Neural progenitor cell (in vitro differentiated cells): ENCODE measurements around the gene ETV2.

ENCODE experiments used
- EZH2 ChIP-seq: fragments of 200-600 bp; sonication (generic); IDR thresholded peaks from 2 replicates; pipeline ENCODE4 v1.6.1; 2017; ENCODE audit warnings: antibody characterized with exemption, mild to moderate bottlenecking, moderate library complexity
- EZH2phosphoT487 ChIP-seq: fragments of 200-600 bp; sonication (generic); IDR thresholded peaks from 2 replicates; pipeline ENCODE4 v1.6.1; 2017; ENCODE audit warnings: antibody characterized with exemption
- TF ChIP-seq, protein P1 (sequence below): fragments of 200-600 bp; sonication (generic); IDR thresholded peaks from 2 replicates; pipeline ENCODE4 v1.5.1; 2017; ENCODE audit warnings: antibody characterized with exemption, mild to moderate bottlenecking

GRCh38 chr19:35648017-35648961 lies 6.7 kb downstream of the ETV2 start, which contains the start of gene COX6B1:
- TF ChIP-seq, protein P1, sequence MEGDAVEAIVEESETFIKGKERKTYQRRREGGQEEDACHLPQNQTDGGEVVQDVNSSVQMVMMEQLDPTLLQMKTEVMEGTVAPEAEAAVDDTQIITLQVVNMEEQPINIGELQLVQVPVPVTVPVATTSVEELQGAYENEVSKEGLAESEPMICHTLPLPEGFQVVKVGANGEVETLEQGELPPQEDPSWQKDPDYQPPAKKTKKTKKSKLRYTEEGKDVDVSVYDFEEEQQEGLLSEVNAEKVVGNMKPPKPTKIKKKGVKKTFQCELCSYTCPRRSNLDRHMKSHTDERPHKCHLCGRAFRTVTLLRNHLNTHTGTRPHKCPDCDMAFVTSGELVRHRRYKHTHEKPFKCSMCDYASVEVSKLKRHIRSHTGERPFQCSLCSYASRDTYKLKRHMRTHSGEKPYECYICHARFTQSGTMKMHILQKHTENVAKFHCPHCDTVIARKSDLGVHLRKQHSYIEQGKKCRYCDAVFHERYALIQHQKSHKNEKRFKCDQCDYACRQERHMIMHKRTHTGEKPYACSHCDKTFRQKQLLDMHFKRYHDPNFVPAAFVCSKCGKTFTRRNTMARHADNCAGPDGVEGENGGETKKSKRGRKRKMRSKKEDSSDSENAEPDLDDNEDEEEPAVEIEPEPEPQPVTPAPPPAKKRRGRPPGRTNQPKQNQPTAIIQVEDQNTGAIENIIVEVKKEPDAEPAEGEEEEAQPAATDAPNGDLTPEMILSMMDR, result no peak
- TF ChIP-seq EZH2 (no peak), EZH2phosphoT487 (no peak)
